Adrenal gland (tissue), 5 donors: ENCODE results near the gene SLC44A4.

ENCODE experiments used
- CTCF ChIP-seq, 6 experiments: fragments of 450-650 bp in 4 of 6; fragments of 200-600 bp in 2 of 6; sonication (generic) in 1 of 6; IDR thresholded peaks; 1 replicate in 5 of 6; 2 replicates in 1 of 6; pipeline versions ENCODE4 v1.5.1 to v1.8.0; 2016 to 2021; ENCODE audit warnings: antibody characterized with exemption in 6 of 6, mild to moderate bottlenecking in 2 of 6, moderate library complexity in 1 of 6
- POLR2A ChIP-seq, 2 donors: fragments of 450-650 bp; IDR thresholded peaks; one replicate each; pipeline ENCODE4 v1.6.1; 2017; ENCODE audit warnings: antibody characterized with exemption in 2 of 2, mild to moderate bottlenecking in 2 of 2, moderate library complexity in 1 of 2
- donor health status: DM: no; HTN: no; CAD: no.

- no peak for TF ChIP-seq CTCF (IDR thresholded peaks at IDR 0.05)
- no peak for TF ChIP-seq POLR2A (IDR thresholded peaks at IDR 0.05)
These were observed 2.9 kb downstream of the SLC44A4 start for GRCh38 chr6:31875877-31876276.
